GM21723 (cell line): ENCODE data around the gene XPC.
"Not testable (repeated sequence)": the region's sequence is repeated elsewhere in the genome, so short reads cannot be mapped to it uniquely, and the experiment has no call there.

Experiments
- ATAC-seq: cut with Tn5 transposase; IDR thresholded peaks from one replicate; pipeline ENCODE4 v1.9.1; 2021; ENCODE audit warnings: mild to moderate bottlenecking, moderate library complexity; ENCODE audit not compliant: unreplicated experiment

XPC gene

GRCh38 chr3:14122301-14122700, 56.1 kb downstream of the XPC start:
- ATAC-seq, result no peak

GRCh38 chr3:14121859-14122258, 56.5 kb downstream of the XPC start:
- no peak for ATAC-seq

- not testable (repeated sequence) for ATAC-seq
These were observed 57.4 kb downstream of the XPC start for GRCh38 chr3:14120921-14121448.

GRCh38 chr3:14120111-14120920, 58.1 kb downstream of the XPC start:
- no peak for ATAC-seq

- ATAC-seq, result no peak
These were observed 58.8 kb downstream of the XPC start for GRCh38 chr3:14119651-14120050.

- ATAC-seq, result no peak
These were observed 59.7 kb downstream of the XPC start for GRCh38 chr3:14118400-14119381.

GRCh38 chr3:14117468-14118399, 60.7 kb downstream of the XPC start:
- ATAC-seq, result no peak

- ATAC-seq, result no peak
These were observed 64.3 kb downstream of the XPC start for GRCh38 chr3:14113965-14114635.

GRCh38 chr3:14110699-14111098, 67.7 kb downstream of the XPC start:
- ATAC-seq, result no peak

GRCh38 chr3:14109821-14110220, 68.6 kb downstream of the XPC start:
- not testable (repeated sequence) for ATAC-seq

GRCh38 chr3:14097616-14098391, 80.6 kb downstream of the XPC start:
- ATAC-seq, result no peak

GRCh38 chr3:14096742-14097141, 81.7 kb downstream of the XPC start:
- ATAC-seq, result no peak
